HG03565 (cell line): ENCODE measurements around the gene TMEM222.
"Not testable (repeated sequence)": the region's sequence is repeated elsewhere in the genome, so short reads cannot be mapped to it uniquely, and the experiment has no call there.

Experiments used
- ATAC-seq: cut with Tn5 transposase; IDR thresholded peaks from one replicate; pipeline ENCODE4 v1.9.1; 2021; ENCODE audit warnings: mild to moderate bottlenecking, moderate library complexity; ENCODE audit not compliant: unreplicated experiment

Gene TMEM222

GRCh38 chr1:27321813-27322568 is at the start of gene TMEM222:
TSS of gene TMEM222 (plus strand) at chr1:27322163. CDS start at chr1:27322198, 35 bp downstream.
- ATAC-seq = peak; percentile 88

- ATAC-seq = no peak
These were observed 47.8 kb upstream of the TMEM222 start for GRCh38 chr1:27274204-27274603.

- no peak for ATAC-seq
These were observed 46.3 kb upstream of the TMEM222 start for GRCh38 chr1:27275696-27276095.

- no peak for ATAC-seq
These were observed 37.3 kb upstream of the TMEM222 start for GRCh38 chr1:27284425-27285273.

- no peak for ATAC-seq
These were observed 36.7 kb upstream of the TMEM222 start for GRCh38 chr1:27285274-27285660.

- not testable (repeated sequence) for ATAC-seq
These were observed 36.1 kb upstream of the TMEM222 start for GRCh38 chr1:27285821-27286220.

GRCh38 chr1:27289125-27289524 is 32.8 kb upstream of the TMEM222 start:
- ATAC-seq = not testable (repeated sequence)

- ATAC-seq = no peak
These were observed 31.4 kb upstream of the TMEM222 start for GRCh38 chr1:27290581-27290980.

- ATAC-seq = no peak
These were observed 29.9 kb upstream of the TMEM222 start for GRCh38 chr1:27292106-27292505.

- ATAC-seq = no peak
These were observed 28.0 kb upstream of the TMEM222 start for GRCh38 chr1:27293915-27294314.

GRCh38 chr1:27296773-27297291 is 25.1 kb upstream of the TMEM222 start:
- ATAC-seq = no peak

GRCh38 chr1:27297903-27298302 is 24.1 kb upstream of the TMEM222 start:
- no peak for ATAC-seq

- ATAC-seq = no peak
These were observed 23.2 kb upstream of the TMEM222 start for GRCh38 chr1:27298632-27299384.

GRCh38 chr1:27299385-27300271 is 22.3 kb upstream of the TMEM222 start:
- ATAC-seq = no peak

- ATAC-seq = no peak
These were observed 21.5 kb upstream of the TMEM222 start for GRCh38 chr1:27300341-27301051.

- ATAC-seq = no peak
These were observed 20.9 kb upstream of the TMEM222 start for GRCh38 chr1:27301052-27301422.

- ATAC-seq = no peak
These were observed 20.3 kb upstream of the TMEM222 start for GRCh38 chr1:27301582-27302199.

- no peak for ATAC-seq
These were observed 19.4 kb upstream of the TMEM222 start for GRCh38 chr1:27302612-27303011.

- no peak for ATAC-seq
These were observed 18.5 kb upstream of the TMEM222 start for GRCh38 chr1:27303509-27303908.
